Endothelial cell of umbilical vein (primary cell): ENCODE results near the gene BUD31. TPM values are rescaled to one million over a fixed set of nuclear protein-coding genes. Genes with fewer than 3 reads are reported as not detected.

Source experiments
- BruUV-seq: library from RNA; stranded (reverse); fragments of 400-500 nt; replicated peaks from 2 replicates; lab custom pipeline; 2021; lab: Mats Ljungman, UMichigan
- CTCF ChIA-PET: fragments of 300-600, 350-600 bp; sonication (Branson Sonifier 250); formaldehyde crosslinking; loops from one replicate; lab custom pipeline; 2021; ENCODE audit warnings: antibody characterized with exemption, inconsistent platforms; lab: Charles Lee
- POLR2A ChIA-PET: fragments of 300-600, 350-600 bp; sonication (Branson Sonifier 250); formaldehyde crosslinking; loops from one replicate; lab custom pipeline; 2021; ENCODE audit warnings: antibody characterized with exemption, inconsistent platforms; lab: Charles Lee
- DNase-seq: peaks from one replicate; pipeline ENCODE4 v3.0.0-alpha.2; 2011; ENCODE audit warnings: low read depth, low spot score
- FAIRE-seq: peaks from 2 replicates; lab custom pipeline; 2011; peaks lifted over from hg19 to GRCh38; lab: Jason Lieb, UNC
- H2AFZ ChIP-seq: 2 replicates; pipeline ENCODE4 v1.6.0; 2012; ENCODE audit warnings: low read depth, low read length, control low read depth, inconsistent platforms
- H3K27ac ChIP-seq: 2 replicates; pipeline ENCODE4 v1.5.1; 2011; ENCODE audit warnings: low read depth, mild to moderate bottlenecking, control low read depth, low read length, moderate library complexity; ENCODE audit not compliant: insufficient read depth
- H3K27me3 ChIP-seq, 2 experiments: 2 replicates each; pipeline versions ENCODE4 v1.6.0 to v1.6.1; 2011; ENCODE audit warnings: low read length in 2 of 2, mixed read lengths in 1 of 2; ENCODE audit not compliant: control insufficient read depth in 2 of 2, insufficient read depth in 2 of 2
- H3K36me3 ChIP-seq, 2 experiments: 2 replicates in 1 of 2; 3 replicates in 1 of 2; pipeline ENCODE4 v1.5.1; 2011; ENCODE audit warnings: low read length in 2 of 2, mild to moderate bottlenecking in 1 of 2, moderate library complexity in 1 of 2; ENCODE audit not compliant: control insufficient read depth in 2 of 2, insufficient read depth in 2 of 2; ENCODE audit errors: extremely low read depth in 1 of 2
- H3K4me1 ChIP-seq: 3 replicates; pipeline ENCODE4 v1.5.1; 2011; ENCODE audit warnings: mild to moderate bottlenecking, low read length; ENCODE audit not compliant: control insufficient read depth, insufficient read depth; ENCODE audit errors: extremely low read depth
- H3K4me2 ChIP-seq: 2 replicates; pipeline ENCODE4 v1.6.1; 2011; ENCODE audit warnings: low read length, control low read depth, mixed read lengths; ENCODE audit not compliant: insufficient read depth
- H3K4me3 ChIP-seq, 3 experiments: fragments of 200-600 bp in 1 of 3; sonication (generic), shearing (Covaris generic) in 1 of 3; replicated peaks in 1 of 3; 2 replicates each; pipeline ENCODE4 v1.5.1; 2011 to 2016; ENCODE audit warnings: control low read depth in 3 of 3, low read length in 3 of 3, mild to moderate bottlenecking in 2 of 3, inconsistent platforms in 1 of 3, low read depth in 1 of 3, moderate library complexity in 1 of 3; ENCODE audit not compliant: insufficient read depth in 1 of 3
- H3K79me2 ChIP-seq: 2 replicates; pipeline ENCODE4 v1.6.0; 2012; ENCODE audit warnings: low read length, inconsistent platforms; ENCODE audit not compliant: control insufficient read depth, insufficient read depth
- H3K9ac ChIP-seq: replicated peaks from 2 replicates; pipeline ENCODE3; 2011; ENCODE audit warnings: low read length, control low read depth; ENCODE audit not compliant: insufficient read depth; ENCODE audit errors: extremely low read depth
- H3K9me1 ChIP-seq: replicated peaks from 3 replicates; pipeline ENCODE4 v1.6.0; 2011; ENCODE audit warnings: mild to moderate bottlenecking, low read length; ENCODE audit not compliant: control insufficient read depth, insufficient read depth; ENCODE audit errors: extremely low read depth
- H3K9me3 ChIP-seq: replicated peaks from 2 replicates; pipeline ENCODE4 v1.5.1; 2012; ENCODE audit warnings: low read length, inconsistent platforms; ENCODE audit not compliant: control insufficient read depth, insufficient read depth
- H4K20me1 ChIP-seq: replicated peaks from 2 replicates; pipeline ENCODE3; 2011; ENCODE audit warnings: mild to moderate bottlenecking, low read length; ENCODE audit not compliant: control insufficient read depth, insufficient read depth; ENCODE audit errors: extremely low read depth
- MYC ChIP-seq: IDR thresholded peaks from one replicate; pipeline ENCODE4 v1.6.1; 2011; ENCODE audit warnings: mild to moderate bottlenecking, low read depth, low read length
- POLR2A ChIP-seq: IDR thresholded peaks from 2 replicates; pipeline ENCODE4 v1.6.1; 2012; ENCODE audit warnings: low read depth, mild to moderate bottlenecking, control low read depth, low read length
- POLR2AphosphoS5 ChIP-seq: IDR thresholded peaks from 2 replicates; pipeline ENCODE4 v1.6.1; 2012; ENCODE audit warnings: low read depth, mild to moderate bottlenecking, control low read depth, low read length, moderate library complexity; ENCODE audit not compliant: insufficient read depth
- dilution Hi-C: fragments of 300-500 bp; cut with MboI; formaldehyde crosslinking; loops from one replicate; pipeline ENCODE4 v1.15.0; 2019; ENCODE audit warnings: low sequenced_read_pairs; ENCODE audit not compliant: extremely low pct_ligation_motif_present
- intact Hi-C: fragments of 100-400 bp; cut with micrococcal nuclease; formaldehyde crosslinking; loops from one replicate; pipeline ENCODE4 v1.10.0; 2022
- polyA plus RNA-seq, 4 experiments: library from polyadenylated mRNA; depleted of rRNA in 3 of 4; stranded (reverse) in 3 of 4; unstranded in 1 of 4; fragments of >200 nt; gene quantifications; 2 replicates each; pipeline versions ENCODE4 v1.2.1 to v1.2.3, GENCODE V29; 2011 to 2012; ENCODE audit warnings: missing spikeins in 1 of 4
- total RNA-seq: library from RNA; stranded (reverse); gene quantifications from 2 replicates; pipeline ENCODE4 v1.2.3, GENCODE V29; 2021

Gene BUD31
- total and polyA plus RNA-seq, 2 donors (not counting 3 experiments of a cell fraction or from before 2014, with no cell fraction given): 67.8 to 122 TPM

DNA sequence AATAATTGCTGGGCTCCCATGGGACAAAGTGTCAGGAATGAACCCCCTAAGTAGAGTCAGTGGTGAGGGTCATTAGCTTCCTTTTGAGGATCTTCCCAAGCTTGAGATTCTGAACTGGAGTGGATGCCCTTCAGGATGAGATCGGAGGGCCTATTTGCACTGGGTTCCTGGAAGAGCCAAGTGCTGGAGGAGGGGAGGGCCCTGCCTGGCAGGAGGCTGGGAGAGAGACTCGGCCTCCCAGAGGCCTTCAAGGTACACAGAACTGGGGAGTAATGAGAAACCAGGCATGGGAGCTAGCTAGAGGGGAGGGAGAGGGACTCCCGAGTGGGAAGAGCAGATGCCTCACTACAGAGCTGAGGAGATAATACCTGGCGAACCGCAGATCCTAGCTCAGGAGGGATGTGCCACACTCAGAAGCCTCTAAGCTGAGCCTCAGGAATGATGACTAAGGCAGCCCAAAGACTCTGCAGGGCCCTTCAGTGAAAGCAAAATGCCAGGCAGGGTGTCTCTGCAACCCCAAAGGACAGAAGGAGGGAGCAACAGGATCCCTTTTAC is 9.8 kb upstream of the BUD31 start:
- DNase-seq: no peak
- Histone ChIP-seq H3K79me2 (peaks cover 12% of the 10 kb centered on the region), H4K20me1 (no peaks in the 10 kb centered on the region), H3K4me3 (no peak overlapping the region), H3K9me3 (no peaks in the 10 kb centered on the region), H3K4me2 (no peak overlapping the region), H3K9me1 (no peaks in the 10 kb centered on the region), H3K9ac (no peak overlapping the region), H3K4me1 (no peaks in the 10 kb centered on the region), H3K27ac (no peak overlapping the region), H2AFZ (no peak overlapping the region), H3K27me3 (no peaks in the 10 kb centered on the region), H3K36me3 (peaks cover 28 to 59% of the 10 kb centered on the region in 2 experiments)
- no peak for FAIRE-seq
- intact Hi-C loops: no loop called here
- ChIA-PET CTCF (interaction anchor here (0.8 to 1.6 kb wide), 2 partner anchors 10 to 12 kb away, joined by 3 to 4 read pairs; partner anchors contain the start of genes BUD31 and PDAP1), POLR2A (interaction anchor here (2.9 kb wide), 1 partner anchor 9 kb away, joined by 12 read pairs; the partner anchor contains the start of genes BUD31 and PDAP1)
- dilution Hi-C loops: no loop called here
- no TSS peak for BruUV-seq
- TF ChIP-seq POLR2A (no peak), POLR2AphosphoS5 (peak; percentile 7)

DNA sequence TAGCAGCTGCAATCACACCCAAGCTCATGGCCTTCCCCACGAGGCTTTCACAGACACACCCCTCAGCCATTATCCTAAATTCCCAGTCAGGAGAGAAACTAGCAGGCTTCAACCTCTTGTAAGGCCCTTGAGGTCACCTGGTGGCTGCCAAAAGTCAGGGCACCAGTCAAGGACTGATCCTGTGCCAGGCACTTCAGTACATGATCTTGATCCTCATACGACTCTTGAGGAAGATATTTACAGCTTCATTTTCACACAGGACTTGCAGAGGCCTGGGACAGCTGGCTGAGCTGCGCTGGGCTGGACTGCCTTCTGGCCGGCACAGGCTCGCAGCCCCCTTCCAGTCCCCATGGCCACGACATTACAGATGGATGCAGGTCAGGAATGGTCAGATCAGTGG is 9.2 kb upstream of the BUD31 start:
- Histone ChIP-seq H3K9ac (no peak overlapping the region), H3K27ac (no peak overlapping the region), H3K9me1 (no peaks in the 10 kb centered on the region), H3K36me3 (peaks cover 26 to 59% of the 10 kb centered on the region in 2 experiments), H3K4me1 (no peaks in the 10 kb centered on the region), H3K79me2 (peaks cover 18% of the 10 kb centered on the region), H3K9me3 (no peaks in the 10 kb centered on the region), H3K4me2 (no peak overlapping the region), H3K27me3 (no peaks in the 10 kb centered on the region), H2AFZ (no peak overlapping the region), H3K4me3 (no peak overlapping the region), H4K20me1 (no peaks in the 10 kb centered on the region)
- dilution Hi-C loops: no loop called here
- intact Hi-C loops: no loop called here
- ChIA-PET CTCF (interaction anchor here (1.6 kb wide), 1 partner anchor 9 kb away, joined by 4 read pairs; the partner anchor contains the start of genes BUD31 and PDAP1), POLR2A (interaction anchor here (2.9 kb wide), 1 partner anchor 9 kb away, joined by 12 read pairs; the partner anchor contains the start of genes BUD31 and PDAP1)
- FAIRE-seq (no peak), DNase-seq (no peak)
- no TSS peak for BruUV-seq
- TF ChIP-seq MYC: no peak
- no peak for TF ChIP-seq POLR2AphosphoS5
- peak; percentile 50 for TF ChIP-seq POLR2A
